BJ (cell line): Measurements from ENCODE around the gene PURA. TPM values are rescaled to one million over a fixed set of nuclear protein-coding genes. Genes with fewer than 3 reads are reported as not detected.

ENCODE experiments used
- CTCF ChIA-PET: fragments of 350-600 bp; formaldehyde crosslinking; extraction: SDS; loops from one replicate; lab custom pipeline; 2021; ENCODE audit warnings: antibody characterized with exemption, inconsistent platforms; lab: Yijun Ruan, JAX
- POLR2A ChIA-PET: fragments of 300-600 bp; sonication (Branson Sonifier 250); formaldehyde crosslinking; extraction: SDS; loops from one replicate; lab custom pipeline; 2021; ENCODE audit warnings: antibody characterized with exemption; lab: Charles Lee
- DNase-seq: peaks from one replicate; pipeline ENCODE4 v3.0.0-alpha.2; 2011; ENCODE audit warnings: low read depth
- H3K27me3 ChIP-seq: 2 replicates; pipeline ENCODE4 v1.6.0; 2011; ENCODE audit warnings: low read length; ENCODE audit not compliant: control insufficient read depth, insufficient read depth
- H3K36me3 ChIP-seq: 2 replicates; pipeline ENCODE4 v1.5.1; 2011; ENCODE audit warnings: low read length; ENCODE audit not compliant: control insufficient read depth, insufficient read depth
- H3K4me3 ChIP-seq: 2 replicates; pipeline ENCODE4 v1.5.1; 2011; ENCODE audit warnings: low read depth, mild to moderate bottlenecking, control low read depth, low read length
- CTCF ChIP-seq: IDR thresholded peaks from 2 replicates; pipeline ENCODE4 v1.5.1; 2011; ENCODE audit warnings: low read depth, mild to moderate bottlenecking, control low read depth, inconsistent platforms, low read length, moderate library complexity; ENCODE audit not compliant: insufficient read depth
- polyA plus RNA-seq: library from polyadenylated mRNA; depleted of rRNA; stranded (reverse); fragments of >200 nt; gene quantifications from 2 replicates; pipeline ENCODE4 v1.2.3, GENCODE V29; 2011

Gene PURA
- polyA plus RNA-seq, 1 experiment, result 5.2 TPM

GRCh38 chr5:140076142-140076541 is 37.8 kb upstream of the PURA start:
- ChIA-PET CTCF (interaction anchor here (1.0 to 7.1 kb wide), 4 partner anchors 31 to 78 kb away, joined by 3 to 106 read pairs (median 44); no protein-coding TSS in a partner anchor), POLR2A (interaction anchor here (0.7 kb wide), 1 partner anchor 18 kb away, joined by 3 read pairs; no protein-coding TSS in a partner anchor)
- H3K36me3 ChIP-seq, result no peaks in the 10 kb centered on the region
- no peaks in the 10 kb centered on the region for H3K27me3 ChIP-seq
- DNase-seq, result no peak
- TF ChIP-seq CTCF, result no peak
- no peak overlapping the region for H3K4me3 ChIP-seq

GRCh38 chr5:140076788-140077187 is 37.1 kb upstream of the PURA start:
- ChIA-PET CTCF (interaction anchor here (1.3 to 7.1 kb wide), 3 partner anchors 31 to 77 kb away, joined by 3 to 106 read pairs (median 86); no protein-coding TSS in a partner anchor), POLR2A (interaction anchor here (0.5 to 0.7 kb wide), 2 partner anchors 18 to 125 kb away, joined by 3 to 21 read pairs; no protein-coding TSS in a partner anchor)
- H3K4me3 ChIP-seq, result no peak overlapping the region
- no peaks in the 10 kb centered on the region for H3K36me3 ChIP-seq
- DNase-seq, result no peak
- TF ChIP-seq CTCF, result no peak
- H3K27me3 ChIP-seq, result peaks cover 1% of the 10 kb centered on the region; the same call in 1 of the 2 replicates

GRCh38 chr5:140083120-140083519 is 30.8 kb upstream of the PURA start:
- peaks cover 9% of the 10 kb centered on the region for H3K27me3 ChIP-seq
- no peak for DNase-seq
- no peaks in the 10 kb centered on the region for H3K36me3 ChIP-seq
- CTCF ChIA-PET, result no interaction called here
- no peak for TF ChIP-seq CTCF
- POLR2A ChIA-PET, result no interaction called here
- no peak overlapping the region for H3K4me3 ChIP-seq

- ChIA-PET POLR2A (no interaction called here), CTCF (no interaction called here)
- Histone ChIP-seq H3K4me3 (no peak overlapping the region), H3K36me3 (no peaks in the 10 kb centered on the region), H3K27me3 (peaks cover 9% of the 10 kb centered on the region)
- TF ChIP-seq CTCF, result no peak
- no peak for DNase-seq
These were observed 30.3 kb upstream of the PURA start for GRCh38 chr5:140083650-140084049.

GRCh38 chr5:140084541-140084940 is 29.4 kb upstream of the PURA start:
- TF ChIP-seq CTCF, result no peak

More at GRCh38 chr5:140084541-140084940, 29.4 kb upstream of the PURA start:
- Histone ChIP-seq H3K36me3 (no peaks in the 10 kb centered on the region), H3K27me3 (peaks cover 9% of the 10 kb centered on the region), H3K4me3 (no peak overlapping the region)
- CTCF ChIA-PET, result interaction anchor here (0.9 to 1.8 kb wide), 2 partner anchors 10 to 60 kb away, joined by 3 to 4 read pairs; no protein-coding TSS in a partner anchor
- no peak for DNase-seq
- POLR2A ChIA-PET, result no interaction called here
